Tongue (tissue), 2 donors: Measurements from ENCODE around the gene ARHGEF40. TPM values are rescaled to one million over a fixed set of nuclear protein-coding genes. Genes with fewer than 3 reads are reported as not detected.
A peak's percentile ranks its signal among the peaks of the same experiment; 100 is the strongest.

Source experiments
- DNase-seq: peaks from one replicate; pipeline ENCODE4 v3.0.0-alpha.2; 2015
- total RNA-seq: library from RNA; depleted of rRNA; stranded (reverse); fragments of >200 nt; gene quantifications from one replicate; pipeline ENCODE4 v1.2.3, GENCODE V29; 2014

Gene ARHGEF40
- total RNA-seq: 79.2 TPM

DNA sequence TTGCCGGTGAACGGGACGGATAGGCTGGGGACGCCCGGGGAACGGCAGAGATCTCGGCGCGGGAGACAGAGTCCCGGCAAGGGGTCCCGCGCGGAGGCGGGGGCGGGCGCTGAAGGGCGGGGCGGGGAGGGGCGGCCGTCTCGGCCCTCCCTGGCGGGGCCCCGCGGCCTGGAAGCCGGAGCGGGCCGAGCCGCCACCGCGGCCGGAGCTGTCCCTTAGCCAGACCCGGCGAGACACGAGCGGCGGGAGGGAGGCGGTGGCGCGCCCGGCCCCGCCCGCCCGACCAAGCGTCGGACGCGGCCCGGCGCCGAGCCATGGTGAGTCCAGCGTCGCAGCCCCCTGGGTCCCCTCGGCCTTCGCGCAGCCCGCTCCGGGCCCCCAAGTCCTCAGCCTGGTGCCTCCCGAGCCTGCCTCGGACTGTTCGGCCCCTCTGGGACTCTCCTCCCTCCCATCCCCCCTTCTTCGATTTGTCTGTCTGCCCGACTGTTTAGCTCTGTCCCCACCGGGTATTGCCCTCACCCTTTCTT lies at the start of gene ARHGEF40:
TSS of gene ARHGEF40 (plus strand) at position 222 of the 527 bp plus-strand sequence. CDS start at position 315, 93 bp downstream.
- DNase-seq: peak; percentile 85

DNA sequence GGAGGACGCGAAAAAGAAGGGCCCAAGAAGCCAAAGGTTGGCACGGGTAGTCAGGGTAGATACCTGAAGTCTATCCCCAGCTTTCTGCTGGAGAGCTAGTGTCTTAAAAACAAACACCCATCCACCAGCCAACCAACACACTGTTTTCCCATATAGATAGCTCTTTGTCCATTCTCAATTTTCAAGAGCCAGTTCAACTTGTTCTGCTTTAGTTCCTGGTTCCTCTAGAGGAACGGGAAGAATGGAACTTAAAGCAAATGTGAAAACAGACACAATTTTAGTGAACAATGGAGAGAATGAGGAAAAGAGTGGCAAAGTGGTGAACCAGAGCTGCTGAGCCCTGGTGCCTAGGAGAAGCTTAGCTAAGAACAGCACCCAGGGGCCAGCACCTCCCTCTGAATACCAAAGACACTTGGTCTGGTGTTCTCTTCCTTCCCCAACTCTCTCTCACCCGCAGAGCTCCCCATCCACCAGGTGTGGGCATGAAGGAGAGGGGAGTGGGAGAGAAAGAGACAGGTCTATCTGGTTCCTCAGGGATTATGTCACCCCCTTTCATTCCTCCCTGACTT lies 49.0 kb upstream of the ARHGEF40 start:
- no peak for DNase-seq

DNA sequence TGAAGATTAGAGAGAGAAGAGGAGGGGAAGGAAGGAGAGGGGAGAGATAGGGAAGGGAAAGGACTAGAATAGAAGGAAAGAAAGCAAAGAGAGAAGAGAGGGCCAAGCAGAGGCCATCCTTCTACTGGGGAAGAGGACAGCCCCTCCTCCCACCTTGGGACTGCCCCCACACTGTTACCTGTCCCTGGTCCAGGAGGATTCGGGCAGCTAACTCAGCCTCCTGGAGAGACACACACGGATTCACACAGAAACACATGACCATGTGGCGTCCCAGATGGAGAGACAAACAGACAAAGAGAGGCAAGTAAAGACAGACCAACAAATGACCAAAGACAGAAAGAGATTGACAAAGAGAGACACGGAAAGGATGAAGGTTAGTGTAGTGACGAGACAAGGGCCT lies 47.4 kb upstream of the ARHGEF40 start:
- DNase-seq: no peak

DNA sequence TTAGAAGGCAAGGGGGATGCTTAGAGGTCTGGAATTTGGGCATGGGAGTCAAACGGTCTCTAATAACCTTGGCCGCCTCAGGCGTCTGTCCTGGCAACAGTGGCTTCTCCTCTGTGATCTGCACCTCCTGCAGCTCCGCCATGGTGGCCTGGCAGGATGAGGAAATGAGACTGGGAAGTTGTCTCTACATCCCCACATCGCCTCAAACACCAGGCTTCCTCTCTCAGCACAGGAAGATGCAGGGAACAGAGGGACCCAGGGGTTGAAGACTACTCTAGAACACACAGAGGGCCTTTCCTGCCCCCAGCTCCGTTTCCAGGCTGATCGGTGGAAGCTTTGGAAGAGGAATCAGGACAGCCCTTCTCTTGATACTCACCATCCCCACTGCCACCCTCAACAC lies 46.9 kb upstream of the ARHGEF40 start:
- DNase-seq: no peak

DNA sequence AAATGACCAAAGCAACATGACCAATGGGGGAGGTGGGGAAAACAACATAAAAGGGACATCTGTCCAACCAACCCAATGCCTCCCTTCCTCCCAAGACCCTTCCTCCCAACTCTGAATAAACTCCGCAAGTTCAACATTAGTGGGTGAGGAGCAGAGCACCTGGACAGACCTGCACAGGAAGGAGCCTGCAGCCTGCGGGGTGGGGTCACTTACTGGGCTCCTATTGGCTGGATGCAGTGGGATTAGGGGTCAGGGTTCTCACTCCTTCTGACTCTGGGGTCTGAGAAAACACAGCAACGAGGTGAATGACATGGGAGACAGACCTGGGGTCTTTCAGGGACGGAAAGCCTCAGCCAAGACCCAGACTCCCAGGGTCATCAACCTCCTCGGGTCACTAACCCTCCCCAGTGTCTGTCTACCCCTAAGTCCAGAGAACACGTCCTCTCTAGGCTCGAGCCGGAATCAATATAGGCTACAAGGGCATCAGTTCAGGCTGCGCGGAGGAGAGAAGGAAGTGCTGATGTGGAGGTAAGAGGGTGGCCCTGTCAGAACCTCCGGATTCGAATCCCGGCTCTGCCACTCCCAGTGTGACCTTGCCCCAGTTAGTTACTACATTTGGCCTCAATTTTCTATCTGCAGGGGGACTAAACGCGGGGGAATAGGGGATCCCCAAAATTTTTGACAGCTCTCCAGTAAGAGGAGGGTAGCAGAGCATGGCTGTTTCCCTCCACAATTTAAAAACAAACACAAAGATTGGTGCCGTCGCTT lies 46.1 kb upstream of the ARHGEF40 start:
- DNase-seq: no peak

DNA sequence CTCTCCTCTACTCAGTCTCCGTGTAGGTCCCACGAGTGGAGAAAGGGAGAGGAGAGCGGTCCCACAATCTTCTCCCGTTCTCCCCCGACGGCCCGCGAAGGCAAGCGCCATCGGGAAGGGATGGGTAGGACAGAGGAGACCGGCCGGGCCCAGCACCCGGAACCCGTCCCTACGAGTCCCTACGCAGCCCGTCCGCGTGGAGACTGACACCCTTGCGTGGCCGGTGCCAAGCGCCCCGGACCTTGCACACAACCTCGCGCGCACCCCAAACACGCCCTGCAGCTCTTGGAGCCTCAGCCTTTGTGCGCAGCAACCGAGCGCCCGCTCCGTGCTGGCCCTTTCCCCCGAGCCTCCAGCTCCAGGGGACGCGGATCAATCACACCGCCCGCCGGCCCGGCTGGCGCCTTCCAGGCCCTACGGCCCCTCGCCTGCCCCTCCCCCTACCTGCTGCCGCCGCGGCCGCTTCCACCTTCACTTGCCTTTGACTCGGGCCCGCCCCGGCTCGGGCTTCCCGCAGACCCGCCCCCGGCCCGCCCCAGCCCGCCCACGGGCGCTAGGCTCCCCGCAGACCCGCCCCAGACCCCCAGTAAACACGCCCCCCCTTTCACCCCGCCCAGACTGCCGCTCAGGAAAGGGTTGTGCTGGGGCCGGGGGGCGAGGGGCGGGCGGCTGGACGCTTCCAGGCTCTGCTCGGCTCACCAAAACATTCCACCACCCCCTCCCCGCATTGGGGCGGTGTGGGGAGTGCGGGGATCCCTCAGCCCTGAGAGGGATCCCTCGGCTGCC lies 45.3 kb upstream of the ARHGEF40 start, which contains the start of gene NDRG2:
TSS of gene NDRG2 (minus strand) at position 477 of the 786 bp plus-strand sequence. CDS start 1,746 bp downstream, outside the sequence.
- peak; percentile 91 for DNase-seq

DNA sequence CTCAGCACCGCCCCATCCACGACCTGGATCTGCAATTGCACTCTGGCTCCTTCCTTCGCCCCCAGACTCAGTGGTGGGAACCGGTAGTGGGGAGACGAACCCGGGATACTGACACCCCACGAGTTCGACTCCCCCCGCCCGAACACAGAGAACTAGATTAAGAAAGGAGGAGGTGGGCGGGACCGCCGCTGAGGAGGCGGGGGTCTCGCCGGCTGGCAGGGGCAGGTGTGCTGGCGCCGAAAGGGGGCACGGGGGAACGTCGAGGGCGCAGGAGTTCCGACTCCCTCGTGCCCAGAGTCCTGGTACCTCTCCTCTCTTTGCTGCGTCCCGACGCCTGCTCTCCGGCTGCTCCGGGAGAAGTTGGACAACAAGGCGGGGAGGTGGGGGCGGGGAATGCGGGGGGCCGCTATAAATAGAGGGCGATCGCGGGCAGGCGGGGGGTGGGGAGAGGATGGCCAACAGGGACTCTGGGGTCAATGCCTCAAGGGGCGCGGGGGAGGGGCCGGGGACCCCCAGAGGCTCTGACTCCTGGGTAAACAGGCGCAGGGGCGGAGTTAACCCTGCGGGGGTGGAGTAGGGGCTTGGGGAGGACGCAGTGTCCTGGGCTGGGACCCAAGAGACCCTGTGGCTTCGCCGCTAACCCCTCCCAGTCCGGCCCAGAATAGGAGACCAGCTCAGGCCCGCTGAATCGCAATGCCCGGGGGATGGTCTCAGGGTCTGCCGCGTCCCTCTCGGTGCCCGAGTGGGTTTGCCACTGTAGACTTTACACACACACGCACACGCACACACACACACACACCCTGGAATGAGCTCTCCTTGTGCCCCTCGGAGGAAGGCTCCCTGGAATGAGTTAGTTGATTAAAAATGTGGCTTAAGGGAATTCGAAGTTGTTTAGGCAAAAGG lies 44.5 kb upstream of the ARHGEF40 start:
- DNase-seq: peak; percentile 76

DNA sequence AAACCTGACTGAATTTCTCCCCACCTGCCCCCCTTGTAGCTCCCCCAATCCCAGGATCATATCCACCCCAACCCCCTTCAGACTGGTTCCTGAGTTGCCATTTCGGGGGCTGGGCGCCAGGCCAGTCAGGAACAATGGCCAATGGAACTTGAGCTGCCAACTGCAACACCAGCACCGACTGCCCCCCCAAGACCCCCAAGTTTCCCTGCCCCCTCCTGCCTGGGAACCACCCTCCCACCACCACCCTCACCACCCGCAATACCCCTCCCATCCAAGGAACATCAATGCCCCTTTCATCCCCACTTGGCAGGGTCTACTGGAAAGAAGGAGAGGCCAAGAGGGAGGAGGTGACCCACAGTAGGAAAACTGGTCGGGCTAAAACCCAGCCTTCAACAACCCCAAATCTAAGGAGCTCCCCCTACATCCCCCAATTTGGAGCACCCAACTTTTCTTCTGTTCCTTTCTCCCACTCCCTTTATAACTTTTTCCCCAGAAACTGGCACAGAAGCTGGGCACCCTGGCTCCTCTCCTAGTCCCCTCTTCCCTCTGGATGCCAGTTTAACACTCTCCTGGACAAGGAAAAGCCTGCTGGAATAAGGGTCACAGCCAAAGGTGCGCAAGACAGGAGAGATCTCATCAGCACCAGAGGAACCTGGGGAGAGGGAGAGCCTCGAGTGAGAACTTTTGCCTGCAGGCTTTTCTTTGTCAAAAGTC lies 43.7 kb upstream of the ARHGEF40 start:
- peak; percentile 78 for DNase-seq

DNA sequence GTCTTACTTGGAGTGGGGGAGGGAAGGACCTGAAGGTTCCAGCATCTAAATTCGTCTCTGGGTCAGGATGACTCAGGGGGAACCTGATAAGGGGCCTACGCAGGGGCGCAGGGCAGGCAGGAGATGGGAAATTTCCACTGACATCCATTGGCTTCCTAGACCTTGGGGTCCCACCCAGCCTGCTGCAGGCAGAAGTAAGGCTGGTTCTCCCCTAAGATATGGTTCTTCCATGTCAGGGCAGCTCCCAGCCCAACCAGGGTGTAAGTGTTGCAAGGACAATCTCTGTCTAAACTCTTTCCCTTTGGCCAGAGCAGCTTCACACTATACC lies 43.2 kb upstream of the ARHGEF40 start:
- no peak for DNase-seq

DNA sequence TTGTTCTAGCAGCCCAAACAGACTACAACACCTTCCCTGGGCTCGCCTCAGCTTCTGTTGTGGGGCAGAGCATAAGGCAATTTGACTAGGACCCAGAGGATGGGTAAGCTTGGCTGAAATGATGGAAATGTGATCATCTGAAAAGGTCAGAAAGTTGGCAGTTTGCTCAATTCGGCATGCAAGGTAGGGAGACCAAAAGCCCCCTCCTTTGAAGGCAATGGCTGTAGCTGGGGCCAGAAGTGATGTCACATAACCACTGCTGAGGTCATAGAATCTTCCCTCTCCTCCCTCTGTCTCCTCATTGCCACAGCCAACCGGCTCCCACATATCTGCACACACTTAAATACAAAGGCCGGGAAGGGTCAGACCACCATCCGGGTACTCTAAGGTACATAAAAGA lies 40.2 kb upstream of the ARHGEF40 start, which contains the start of gene TPPP2:
TSS of gene TPPP2 (plus strand) at position 301 of the 400 bp plus-strand sequence. CDS start 365 bp downstream, outside the sequence.
- no peak for DNase-seq

DNA sequence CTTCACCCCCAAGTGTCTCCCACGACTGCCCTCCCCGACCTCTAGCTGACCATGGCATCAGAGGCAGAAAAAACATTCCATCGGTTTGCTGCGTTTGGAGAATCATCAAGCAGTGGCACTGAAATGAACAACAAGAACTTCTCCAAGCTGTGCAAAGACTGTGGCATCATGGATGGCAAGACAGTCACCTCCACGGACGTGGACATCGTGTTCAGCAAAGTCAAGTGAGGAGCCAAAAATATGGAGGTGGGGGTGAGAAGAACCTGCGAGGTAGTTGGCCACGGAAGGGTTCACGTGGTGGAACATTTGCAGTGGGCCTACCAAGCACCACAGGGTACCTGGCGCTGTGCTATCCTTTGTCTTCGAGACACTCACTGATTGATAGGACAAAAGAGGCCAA lies 39.6 kb upstream of the ARHGEF40 start:
- DNase-seq: no peak

DNA sequence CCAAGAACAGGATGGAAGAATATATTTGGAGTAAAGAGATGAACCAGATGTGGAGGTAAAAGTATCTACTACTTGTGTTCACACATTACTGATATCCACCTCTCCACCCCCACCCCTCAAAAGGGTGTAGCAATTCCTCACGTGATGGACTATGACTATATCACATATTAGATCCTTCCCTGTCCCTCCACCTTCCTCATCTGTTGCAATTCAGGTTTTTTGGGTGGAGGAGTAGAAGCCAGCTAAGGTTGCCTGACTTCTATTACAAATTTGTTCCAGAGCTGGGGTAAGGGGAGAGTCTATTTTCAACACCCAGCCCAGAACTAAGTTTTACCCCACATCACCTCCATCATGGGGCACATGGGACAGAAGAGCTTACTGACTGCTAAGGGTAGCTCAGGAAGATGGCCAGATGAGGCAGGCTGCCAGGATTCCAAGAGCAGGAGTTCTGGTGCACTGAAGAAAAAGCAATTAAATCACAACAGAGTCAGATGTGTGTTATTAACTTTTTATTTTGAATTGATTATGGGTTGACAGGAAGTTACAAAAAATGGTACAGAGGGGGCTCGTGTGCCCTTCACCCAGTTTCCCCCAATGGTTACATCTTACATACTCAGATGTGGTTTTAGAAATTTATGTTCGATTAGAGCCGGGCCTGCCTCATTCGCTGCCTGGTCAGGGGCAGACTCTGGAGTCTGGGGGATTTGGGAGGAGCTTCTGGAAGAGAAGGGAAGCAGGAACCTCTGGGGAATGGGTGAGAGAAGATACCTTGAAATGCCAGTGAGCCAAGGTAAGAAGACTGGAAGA lies 37.6 kb upstream of the ARHGEF40 start:
- DNase-seq: no peak

DNA sequence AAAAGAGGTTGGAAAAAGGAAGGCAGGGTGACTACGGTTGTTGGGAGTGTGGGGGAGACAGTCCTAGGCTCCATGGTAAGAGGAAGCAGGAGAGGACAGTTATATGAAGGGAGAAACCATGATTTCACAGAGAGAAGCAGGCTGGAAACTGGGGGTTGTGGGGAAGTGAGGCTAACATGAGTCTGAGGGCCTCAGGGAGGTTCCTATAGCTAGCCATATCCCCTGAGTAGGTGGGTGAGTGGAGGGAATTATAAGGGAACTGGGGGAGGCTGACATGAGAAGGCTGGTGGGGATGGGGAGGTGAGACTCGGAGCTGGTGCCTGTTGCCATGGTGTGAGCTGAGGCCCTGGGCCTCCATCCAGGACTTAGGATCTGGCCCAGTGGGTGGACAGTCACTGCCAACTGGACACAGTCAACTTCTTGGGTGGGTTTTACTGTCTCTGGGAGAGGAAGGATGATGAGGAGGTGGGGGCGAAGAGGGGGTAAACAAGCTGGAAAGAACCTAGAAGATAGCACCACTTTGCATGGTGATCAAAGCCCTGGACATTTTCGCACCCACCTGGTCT lies 36.9 kb upstream of the ARHGEF40 start:
- no peak for DNase-seq

DNA sequence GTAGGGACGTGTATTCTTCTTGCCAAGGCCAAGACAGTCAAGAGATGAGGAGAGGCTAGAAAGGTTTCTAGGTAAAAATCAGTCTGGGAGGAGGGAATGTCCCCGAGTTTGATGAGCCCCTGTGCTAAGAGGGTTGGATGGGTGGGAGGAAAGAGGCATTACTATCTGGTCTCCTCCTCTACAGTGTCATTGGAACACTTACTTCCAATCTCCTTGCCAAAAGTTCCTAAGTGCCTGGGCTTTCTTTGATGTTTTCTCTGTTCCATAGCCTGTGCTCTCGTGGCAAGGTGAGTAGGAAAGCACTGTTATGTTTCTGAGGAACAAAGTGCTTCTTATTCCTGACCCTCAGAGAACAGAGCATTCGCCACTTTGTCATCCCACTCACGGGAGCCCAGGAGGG lies 35.4 kb upstream of the ARHGEF40 start, which contains the start of gene RNASE13:
TSS of gene RNASE13 (minus strand) at position 101 of the 400 bp plus-strand sequence. CDS start 519 bp downstream, outside the sequence.
- DNase-seq: no peak

DNA sequence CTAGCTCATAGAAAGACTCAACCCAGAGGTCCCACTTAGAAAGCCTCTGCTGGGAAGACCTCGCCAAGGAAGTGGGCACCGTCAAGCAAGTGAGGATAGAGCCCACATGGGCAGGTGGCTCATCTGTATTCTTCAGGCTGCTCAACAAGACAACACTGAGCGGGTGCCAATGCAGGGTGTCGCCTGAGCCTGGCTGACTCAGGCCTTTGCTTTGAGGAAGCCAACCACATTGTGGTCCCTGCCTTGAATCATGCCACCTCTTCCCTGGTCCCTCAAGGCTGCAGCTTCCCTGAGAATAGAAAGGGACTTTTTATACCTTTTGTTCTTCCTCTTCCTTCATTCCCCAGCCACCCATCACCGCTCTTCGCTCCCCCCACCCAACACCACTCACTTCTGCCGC lies 33.4 kb upstream of the ARHGEF40 start:
- DNase-seq: no peak

DNA sequence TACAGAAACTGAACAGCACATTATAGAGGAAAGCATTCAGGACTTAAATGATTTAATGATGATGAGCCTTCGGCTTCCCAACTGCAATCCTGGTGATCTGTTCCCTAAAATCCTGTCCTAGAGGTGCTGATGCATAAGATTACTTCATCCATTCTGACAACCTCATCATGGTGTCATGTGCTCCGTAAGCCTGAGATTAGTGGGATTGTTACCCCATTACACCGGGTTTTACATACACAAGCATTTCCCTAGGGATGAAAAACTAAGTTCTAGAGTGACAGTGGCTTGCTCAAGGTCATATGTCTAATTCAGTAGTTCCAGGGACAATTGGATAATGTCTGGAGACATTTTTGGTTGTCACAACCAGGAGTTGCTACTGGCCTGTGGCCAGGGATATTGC lies 32.9 kb upstream of the ARHGEF40 start:
- DNase-seq: no peak

DNA sequence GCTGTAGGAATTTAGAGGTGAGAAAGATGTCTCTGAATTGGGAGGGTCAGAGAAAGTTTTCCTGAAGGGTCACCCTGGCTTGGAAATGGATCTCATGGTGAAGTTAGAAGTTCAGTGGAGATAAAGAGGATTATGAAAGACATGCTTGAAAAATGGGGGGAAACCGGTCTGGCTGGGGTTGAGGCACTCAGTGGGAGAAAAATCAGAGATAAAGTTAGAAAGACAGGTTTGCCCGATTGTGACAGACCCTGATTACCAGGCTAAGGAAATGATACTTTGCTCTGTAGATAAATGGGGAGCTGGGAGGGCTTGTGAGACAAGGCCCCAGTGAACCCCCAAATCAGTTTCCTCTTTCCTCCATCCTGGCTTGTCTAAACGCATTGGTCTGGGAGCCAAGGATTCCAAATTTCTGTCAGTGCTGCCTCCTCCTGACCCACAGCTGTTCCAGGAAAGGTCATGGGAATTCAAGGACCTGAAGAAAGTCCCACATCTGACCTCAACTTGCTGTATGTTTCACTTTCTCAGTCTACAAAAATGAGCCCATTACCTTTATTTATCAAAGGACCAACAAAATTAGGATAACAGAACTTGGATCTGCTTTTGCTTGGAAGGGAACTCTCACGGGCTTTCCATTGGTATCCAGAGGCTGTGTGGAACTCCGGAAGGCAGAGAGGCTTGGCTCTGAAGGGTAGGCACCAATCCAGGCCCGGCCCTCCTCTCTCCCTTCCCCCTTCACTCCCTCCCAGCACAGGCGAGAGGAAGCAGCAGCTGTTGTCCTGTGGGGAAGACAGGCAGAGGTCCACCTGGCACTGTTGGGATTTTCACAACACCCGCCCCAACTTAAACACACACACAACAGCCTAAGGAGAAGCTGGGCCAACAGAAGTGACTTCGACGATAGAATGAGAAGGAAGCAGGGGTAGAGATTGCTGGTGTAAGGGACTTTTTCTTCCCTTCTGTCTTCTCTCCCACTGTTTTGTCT lies 31.4 kb upstream of the ARHGEF40 start:
- peak; percentile 97 for DNase-seq
